GM19193 (cell line): ENCODE results near the gene RNF220.

ENCODE experiments used
- POLR2A ChIP-seq: IDR thresholded peaks from 4 replicates; pipeline ENCODE4 v1.6.1; 2011; ENCODE audit not compliant: insufficient read depth, insufficient read length; ENCODE audit errors: extremely low read depth

RNF220 gene

GRCh38 chr1:44557778-44558177 lies 152.7 kb downstream of the RNF220 start:
- no peak for TF ChIP-seq POLR2A

GRCh38 chr1:44558883-44559282 lies 153.8 kb downstream of the RNF220 start:
- TF ChIP-seq POLR2A, result no peak

GRCh38 chr1:44559330-44559729 lies 154.3 kb downstream of the RNF220 start:
- no peak for TF ChIP-seq POLR2A

- TF ChIP-seq POLR2A, result no peak
Observed at GRCh38 chr1:44559913-44560312, 154.9 kb downstream of the RNF220 start.

- TF ChIP-seq POLR2A, result no peak
Observed at GRCh38 chr1:44565259-44565750, 160.2 kb downstream of the RNF220 start.

- no peak for TF ChIP-seq POLR2A
Observed at GRCh38 chr1:44565833-44566232, 160.8 kb downstream of the RNF220 start.

- TF ChIP-seq POLR2A, result no peak
Observed at GRCh38 chr1:44566281-44567046, 161.4 kb downstream of the RNF220 start.

- TF ChIP-seq POLR2A, result no peak
Observed at GRCh38 chr1:44568128-44568900, 163.3 kb downstream of the RNF220 start.

- TF ChIP-seq POLR2A, result no peak
Observed at GRCh38 chr1:44569491-44569890, 164.4 kb downstream of the RNF220 start.

- no peak for TF ChIP-seq POLR2A
Observed at GRCh38 chr1:44571712-44572571, 166.9 kb downstream of the RNF220 start.

GRCh38 chr1:44572572-44572879 lies 167.5 kb downstream of the RNF220 start:
- no peak for TF ChIP-seq POLR2A

- no peak for TF ChIP-seq POLR2A
Observed at GRCh38 chr1:44575396-44575795, 170.3 kb downstream of the RNF220 start.

GRCh38 chr1:44576456-44577150 lies 171.5 kb downstream of the RNF220 start:
- no peak for TF ChIP-seq POLR2A

GRCh38 chr1:44581205-44581604 lies 176.2 kb downstream of the RNF220 start:
- no peak for TF ChIP-seq POLR2A
